NCI-H1436 treated with DMSO at 0.1 percent for 48 hours (cell line): Measurements from ENCODE around the gene MYADML2.
"Not testable (repeated sequence)": the region's sequence is repeated elsewhere in the genome, so short reads cannot be mapped to it uniquely, and the experiment has no call there.

ENCODE experiments used
- DNase-seq: peaks from one replicate; lab custom pipeline; 2025; lab: John Stamatoyannopoulos, UW

MYADML2 gene, protein sequence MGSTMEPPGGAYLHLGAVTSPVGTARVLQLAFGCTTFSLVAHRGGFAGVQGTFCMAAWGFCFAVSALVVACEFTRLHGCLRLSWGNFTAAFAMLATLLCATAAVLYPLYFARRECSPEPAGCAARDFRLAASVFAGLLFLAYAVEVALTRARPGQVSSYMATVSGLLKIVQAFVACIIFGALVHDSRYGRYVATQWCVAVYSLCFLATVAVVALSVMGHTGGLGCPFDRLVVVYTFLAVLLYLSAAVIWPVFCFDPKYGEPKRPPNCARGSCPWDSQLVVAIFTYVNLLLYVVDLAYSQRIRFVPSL

DNA sequence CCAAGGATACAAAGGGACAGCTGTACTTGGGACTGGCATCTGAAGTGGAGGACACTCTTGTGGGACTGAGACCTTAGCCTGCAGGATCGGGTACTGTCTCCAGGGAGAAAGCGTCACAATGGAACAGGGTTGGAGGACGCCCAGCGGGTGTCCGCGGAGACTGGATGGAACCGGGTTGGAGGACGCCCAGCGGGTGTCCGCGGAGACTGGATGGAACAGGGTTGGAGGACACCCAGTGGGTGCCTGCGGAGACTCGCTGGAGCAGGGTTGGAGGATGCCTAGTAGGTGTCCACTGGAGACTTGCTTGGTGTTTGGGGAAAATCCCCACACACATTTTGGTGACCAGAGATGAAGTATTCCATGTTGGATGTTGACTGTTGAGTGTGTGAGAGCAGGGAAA, at the start of gene MYADML2:
TSS of gene MYADML2 (minus strand) at position 45 of the 400 bp plus-strand sequence. CDS start 5,492 bp downstream, outside the sequence.
- DNase-seq = no peak

DNA sequence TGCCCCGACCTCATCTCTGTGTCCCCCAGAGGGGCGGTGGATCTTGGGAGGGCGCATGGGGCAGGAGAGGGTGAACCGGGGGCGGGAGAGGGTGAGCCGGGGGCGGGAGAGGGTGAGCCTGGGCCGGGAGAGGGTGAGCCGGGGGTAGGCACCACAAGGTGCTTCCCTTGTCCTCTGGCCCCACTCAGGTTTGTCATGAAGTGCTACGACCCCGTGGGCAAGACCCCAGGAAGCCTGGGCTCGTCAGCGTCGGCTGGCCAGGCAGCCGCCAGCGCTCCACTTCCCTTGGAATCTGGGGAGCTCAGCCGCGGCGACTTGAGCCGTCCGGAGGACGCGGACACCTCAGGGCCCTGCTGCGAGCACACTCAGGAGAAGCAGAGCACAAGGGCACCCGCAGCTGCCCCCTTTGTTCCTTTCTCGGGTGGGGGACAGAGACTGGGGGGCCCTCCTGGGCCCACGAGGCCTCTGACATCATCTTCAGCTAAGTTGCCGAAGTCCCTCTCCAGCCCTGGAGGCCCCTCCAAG, 49.3 kb upstream of the MYADML2 start:
- no peak for DNase-seq

DNA sequence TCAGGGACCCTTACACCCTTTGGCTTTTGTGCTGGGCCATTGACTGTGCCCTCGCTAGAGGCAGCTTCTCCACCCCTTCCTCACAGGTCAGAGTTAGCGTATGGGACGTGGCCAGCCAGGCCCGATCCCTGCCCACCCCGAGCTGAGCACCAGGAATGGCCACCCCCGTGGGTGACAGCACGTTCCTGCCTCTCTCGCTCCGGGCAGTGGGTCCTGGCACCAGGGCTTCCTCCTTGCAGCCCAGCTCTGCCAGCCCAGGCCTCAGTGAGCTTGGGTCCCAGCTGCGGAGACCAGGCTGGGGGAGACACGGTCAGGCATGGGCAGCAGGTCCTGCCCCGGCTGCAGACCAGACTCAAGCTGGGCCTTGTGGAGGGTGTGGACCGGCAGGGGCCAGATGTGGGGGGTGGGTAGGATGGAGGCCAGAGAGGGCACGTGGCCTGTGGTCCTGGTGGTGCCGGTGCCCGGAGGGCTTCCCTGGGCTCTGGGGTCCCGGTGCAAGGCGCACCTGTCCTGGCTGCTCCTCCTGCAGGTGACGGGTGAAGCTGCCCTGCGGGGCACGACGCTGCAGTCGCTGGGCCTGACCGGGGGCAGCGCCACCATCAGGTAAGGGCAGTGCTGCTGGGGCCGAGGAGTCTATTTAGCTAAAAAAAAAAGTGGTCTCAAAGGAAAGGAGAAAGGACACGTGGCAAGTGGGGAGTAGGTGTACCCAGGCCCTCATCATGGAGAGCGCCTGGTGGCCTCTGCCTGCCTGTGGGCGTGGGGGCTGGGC, 48.6 kb upstream of the MYADML2 start:
- no peak for DNase-seq

DNA sequence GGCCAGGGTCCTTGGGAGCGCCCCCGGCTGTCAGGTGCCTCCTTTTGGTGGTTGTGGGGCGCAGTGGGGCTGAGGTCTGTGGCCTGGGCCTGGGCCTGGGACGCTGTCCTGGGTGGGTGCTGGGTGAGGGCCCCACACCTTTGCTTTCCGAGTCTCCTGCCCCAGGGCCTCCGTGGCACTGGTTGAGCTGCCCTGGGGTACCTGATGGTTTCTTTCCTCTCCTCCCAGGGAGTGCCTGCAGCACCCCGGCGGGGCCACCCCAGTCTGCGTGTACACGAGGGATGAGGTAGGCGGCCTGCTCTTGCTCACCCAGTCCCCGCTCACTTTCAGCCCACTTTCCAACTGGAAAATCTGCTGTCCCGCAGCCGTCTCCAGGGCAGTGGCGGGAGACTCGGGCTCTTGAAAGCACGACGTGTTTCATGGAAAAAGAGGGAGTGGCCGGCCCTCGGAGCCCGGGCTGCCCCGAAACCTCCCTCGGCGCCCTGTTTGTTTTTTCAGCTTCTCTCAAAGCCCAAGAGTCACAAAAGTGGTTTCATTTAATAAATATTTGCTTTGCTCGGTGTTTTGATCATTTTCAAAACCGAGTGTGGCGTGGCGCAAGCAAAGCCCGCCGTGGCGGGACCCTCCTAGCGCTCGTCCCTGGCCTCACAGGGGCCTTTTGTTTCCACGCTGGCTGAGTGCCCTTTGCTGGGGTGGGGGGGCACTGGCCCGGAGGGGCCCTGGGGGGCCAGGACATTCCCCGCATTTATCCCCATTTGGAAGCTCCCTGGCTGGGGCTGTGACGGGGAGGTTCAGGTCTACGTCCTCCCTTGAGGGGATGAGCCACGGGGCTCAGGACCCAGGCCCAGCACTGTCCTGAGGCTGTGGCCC, 47.8 kb upstream of the MYADML2 start:
- DNase-seq = no peak

DNA sequence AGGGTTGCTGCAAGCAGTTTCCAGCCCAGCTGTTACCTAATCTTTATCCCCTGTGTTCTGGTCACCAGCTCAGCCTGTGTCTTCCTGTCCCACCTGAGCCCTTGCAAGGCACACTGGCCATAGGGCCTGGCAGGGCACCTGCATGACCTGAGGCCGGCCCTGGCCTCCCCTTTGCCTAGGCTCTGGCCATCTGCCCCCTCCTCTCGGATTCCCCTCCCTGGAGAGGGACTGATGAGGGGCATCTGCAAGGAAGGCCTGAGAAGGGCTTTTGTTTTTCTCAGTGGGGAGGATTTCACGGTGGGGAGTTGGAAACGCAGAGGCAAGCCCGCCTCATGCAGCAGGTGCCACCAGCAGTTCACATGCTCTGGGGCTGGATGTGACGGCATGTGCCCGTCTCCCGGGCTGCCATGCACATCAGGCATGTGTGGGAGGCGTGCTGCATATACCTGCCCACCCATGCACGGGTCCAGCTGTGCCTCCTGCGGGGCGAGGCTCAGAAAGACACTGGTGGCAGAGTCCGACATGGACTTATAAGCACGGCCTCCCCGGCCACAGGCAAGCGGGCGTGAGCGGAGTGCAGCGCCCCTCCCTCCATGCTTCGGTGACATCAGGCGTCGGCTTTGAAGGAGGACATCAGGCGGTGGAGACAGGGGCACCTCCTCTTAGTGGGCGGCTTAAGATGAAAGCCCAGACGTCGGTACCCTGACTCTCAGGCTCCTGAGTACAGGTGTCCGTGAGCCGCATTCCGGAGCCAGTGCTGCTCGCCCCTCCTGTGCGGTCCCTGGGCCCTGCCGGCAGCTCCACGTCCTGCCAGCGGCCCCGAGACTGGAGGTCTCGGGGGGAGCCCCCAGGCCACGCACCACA, 46.9 kb upstream of the MYADML2 start:
- no peak for DNase-seq

DNA sequence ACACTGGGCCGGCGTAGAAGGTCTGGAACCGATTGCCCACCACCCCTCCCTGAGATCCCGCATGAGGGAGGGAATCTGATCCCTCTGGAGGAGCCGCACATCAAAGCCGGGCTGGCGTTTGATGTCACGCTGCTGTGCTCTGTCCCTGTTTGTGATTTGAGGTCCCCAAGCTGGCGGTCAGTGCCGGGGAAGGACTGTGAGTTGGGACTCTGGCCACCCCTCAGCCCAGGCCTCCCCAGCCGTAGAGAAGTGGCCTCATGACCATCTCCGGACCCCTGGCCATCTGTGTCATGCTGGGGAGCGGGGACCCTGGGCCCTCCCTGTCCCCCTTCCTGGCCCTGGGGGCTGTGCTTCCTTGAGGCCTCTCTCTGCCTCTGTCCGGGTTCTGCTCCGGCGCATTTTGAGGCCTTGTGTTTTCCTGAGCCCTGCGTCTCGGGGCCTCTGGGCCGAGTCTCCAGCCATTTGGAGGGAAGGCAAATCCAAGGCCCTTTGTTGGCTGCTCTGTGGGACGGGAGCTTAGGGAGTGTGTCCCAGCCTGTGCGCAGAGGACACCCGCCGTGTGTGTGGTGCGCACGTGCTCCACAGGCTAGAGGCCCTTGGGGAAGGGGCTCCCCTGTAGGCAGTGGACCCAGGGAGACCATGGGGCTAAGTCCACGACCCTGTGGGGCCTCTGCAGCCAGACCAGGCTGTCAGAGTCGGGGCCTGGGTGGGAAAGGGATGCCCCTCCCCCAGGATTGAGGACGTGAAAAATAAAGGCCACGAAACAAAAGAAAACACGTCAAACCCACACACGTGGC, 45.5 kb upstream of the MYADML2 start:
- DNase-seq = no peak

DNA sequence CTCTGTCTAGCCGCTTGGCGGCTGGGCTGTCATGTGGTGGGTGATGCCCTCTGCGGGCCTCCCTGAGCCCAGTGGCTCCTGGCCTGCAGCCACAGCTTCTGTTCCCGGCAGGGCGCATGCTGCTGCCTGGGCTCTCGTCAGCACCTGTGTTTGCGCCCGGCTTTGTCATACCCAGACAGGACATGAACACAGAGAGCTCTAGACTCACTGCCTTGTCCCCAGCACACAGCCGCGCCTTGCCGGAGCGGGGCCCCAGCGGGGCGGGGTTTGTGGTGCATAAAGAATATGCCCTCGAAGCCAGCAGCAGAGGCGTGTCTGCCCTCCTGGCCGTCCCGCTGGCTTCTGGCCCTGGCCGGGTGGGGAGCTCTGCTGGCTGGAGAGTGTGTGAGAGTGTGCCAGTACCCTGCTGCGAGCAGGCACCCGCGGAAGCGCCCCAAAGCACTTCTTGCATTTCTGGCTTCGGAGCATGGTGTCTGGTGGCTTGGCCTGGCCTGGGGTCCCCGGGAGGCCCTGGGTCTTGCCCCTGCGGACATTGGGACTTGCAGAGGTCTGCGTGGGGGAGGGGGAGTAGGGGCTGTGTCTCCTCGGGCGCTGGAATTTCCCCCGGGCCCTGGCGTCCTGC, 44.8 kb upstream of the MYADML2 start:
- DNase-seq = no peak

DNA sequence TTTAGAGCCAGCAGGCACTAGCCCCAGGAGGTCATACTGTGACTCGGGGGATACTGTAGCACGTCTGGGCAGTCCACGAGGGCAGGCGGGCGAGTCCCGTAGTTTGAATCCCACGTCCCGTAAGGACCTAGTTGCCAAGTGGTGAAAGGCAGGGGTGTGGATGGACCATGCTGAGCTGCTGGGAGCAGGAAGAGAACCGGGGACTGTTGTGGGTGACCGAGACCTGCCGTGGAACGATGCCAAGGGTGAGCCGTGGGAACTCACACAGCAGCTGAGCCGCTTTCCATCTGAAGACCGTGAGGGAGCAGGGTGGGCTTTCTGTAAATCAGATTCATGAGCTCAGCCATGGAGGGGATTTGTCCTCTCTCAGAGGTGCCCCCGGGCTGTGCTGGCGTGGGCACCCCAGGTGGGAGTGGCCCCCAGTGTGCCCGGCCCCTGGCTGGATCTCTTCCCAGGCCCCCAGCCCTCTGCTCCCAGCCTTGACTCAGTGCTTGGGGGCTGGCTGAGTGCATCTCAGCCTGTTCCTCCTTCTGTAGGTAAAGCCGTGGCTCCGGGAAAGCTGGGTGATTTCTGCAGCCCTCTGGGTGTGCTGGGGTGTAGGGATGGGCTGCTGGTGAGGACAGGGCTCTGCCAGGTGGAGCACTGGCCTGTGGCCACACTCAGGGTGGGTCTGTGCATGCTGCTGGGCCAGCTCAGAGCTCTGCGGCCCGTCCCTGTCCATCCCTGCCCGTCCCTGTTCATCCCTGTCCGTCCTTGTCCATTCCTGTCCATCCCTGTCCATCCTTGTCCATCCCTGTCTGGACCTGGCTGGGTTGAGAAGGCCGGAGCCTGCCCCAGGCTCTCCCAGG, 44.0 kb upstream of the MYADML2 start:
- no peak for DNase-seq

DNA sequence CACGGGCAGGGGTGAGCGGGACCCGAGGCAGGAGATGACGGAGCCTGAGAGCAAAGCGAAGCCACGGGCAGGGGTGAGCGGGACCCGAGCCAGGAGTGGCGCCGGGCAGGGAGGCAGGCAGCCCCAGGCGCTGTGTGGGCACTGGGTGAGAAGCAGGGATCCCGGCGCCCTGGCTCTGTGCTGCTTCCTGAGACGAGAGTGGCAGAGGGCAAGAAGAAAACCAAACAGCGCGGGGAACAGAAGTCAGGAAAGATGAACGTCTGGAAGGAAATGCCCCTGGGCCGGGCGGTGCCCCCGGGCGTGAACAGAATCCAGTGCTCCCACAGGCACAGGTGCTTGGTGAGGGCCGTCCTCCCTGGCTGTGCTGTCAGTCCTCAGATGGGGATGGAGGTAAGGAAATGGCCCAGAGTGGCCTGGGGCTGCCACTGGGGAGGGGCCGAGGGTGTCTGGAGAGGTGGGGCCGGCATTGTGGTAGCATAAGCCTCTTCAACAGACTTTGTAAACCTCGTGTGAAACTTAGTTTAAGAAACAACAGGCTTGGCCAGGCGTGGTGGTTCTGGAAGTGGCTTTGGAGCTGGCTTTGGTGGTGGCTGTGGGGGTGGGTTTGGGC, 40.2 kb upstream of the MYADML2 start:
- DNase-seq = no peak

DNA sequence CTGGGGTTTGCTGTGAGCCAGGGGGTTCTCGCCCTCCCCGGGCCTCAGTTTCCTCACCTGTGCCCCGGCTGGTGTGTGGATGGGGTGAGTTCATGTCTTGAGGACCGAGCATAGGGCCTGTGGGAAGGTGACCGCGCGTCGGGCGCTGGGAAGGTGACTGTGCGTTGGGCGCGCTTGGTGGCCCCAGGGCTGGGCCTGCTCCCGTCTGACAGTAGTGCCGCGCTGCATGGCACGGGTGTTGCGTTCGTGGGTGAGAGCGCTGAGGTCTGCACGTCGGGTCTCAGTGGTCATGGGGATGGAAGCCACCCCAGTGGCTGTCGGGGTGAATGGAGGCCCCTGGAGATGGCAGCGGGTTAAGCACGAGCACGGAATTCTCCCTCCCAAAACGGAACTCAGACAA, 39.6 kb upstream of the MYADML2 start:
- DNase-seq = no peak

DNA sequence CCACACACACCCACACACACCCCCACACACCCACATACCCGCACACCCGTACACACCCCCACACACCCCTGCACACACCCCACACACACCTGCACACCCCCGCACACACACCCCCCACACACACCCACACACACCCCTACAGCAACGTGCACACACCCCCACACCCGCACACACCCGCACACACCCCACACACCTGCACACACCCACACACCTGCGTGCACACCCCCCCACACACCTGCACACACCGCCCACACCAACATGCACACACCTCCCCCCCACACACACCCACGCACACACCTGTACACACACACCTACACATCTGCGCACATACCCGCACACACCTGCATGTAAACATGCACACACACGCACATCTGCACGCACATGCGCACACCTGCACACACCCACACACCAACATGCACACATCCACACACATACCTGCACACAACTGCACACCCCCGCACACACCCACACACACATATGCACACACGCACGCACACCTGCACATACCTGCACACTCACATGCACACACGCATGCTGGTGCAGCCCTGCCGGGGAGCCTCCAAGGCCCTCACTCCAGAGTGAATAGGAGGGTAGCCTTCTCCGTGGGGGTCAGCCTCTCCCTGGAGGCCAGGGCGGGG, 37.9 kb upstream of the MYADML2 start:
- DNase-seq = no peak

DNA sequence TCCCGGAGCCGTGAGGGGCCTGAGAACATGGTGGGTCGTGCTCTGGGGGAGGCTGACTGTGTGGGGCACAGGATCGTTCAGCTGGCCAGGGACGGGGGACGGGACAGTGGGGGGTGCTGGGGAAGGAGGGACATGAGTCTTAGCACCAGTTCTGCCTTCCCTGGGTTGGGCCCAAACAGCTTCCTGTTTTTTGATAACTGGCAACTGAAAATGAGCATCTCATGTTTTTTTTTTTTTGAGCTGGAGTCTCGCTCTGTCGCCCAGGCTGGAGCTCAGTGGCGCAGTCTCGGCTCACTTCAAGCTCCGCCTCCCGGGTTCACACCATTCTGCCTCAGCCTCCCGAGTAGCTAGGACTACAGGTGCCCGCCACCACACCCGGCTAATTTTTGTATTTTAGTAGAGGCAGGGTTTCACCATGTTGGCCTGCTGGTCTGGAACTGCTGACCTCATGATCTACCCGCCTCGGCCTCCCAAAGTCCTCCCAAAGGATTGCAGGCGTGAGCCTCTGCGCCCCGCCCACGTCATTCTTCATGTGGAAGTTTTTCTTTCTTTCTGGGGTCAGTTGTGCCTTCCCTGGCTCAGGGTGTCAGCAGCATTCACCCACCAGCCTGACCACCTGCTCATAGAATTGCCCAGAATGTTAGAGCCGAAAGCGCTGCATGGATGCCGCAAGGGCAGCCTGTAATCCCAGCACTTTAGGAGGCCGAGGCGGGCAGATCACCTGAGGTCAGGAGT, 36.8 kb upstream of the MYADML2 start:
- DNase-seq = no peak

DNA sequence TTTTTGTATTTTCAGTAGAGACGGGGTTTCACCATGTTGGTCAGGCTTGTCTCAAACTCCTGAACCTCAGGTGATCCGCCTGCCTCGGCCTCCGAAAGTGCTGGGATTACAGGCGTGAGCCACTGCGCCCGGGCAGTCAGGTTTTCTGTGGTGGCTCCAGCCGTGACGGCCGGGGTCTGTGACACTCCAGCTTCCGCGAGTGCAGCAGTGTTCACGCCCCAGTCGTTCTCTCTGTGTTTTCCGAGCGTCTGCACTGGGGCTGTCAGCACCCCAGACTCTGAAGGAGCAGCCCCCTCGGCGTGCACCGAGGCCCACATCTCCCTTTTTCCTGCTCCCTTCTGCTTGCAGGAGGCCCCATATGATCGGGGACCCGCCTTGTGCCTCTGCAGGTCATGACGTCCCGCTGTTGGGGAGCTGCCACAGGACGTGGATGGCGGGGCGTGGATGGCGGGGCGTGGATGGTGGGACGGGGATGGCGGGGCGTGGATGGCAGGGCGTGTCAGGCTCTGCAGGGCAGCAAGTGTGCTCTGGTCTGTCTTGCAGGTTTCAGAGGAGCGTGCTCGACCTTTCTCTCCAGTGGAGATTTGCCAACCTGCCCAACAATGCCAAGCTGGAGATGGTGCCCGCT, 36.1 kb upstream of the MYADML2 start:
- DNase-seq = no peak

DNA sequence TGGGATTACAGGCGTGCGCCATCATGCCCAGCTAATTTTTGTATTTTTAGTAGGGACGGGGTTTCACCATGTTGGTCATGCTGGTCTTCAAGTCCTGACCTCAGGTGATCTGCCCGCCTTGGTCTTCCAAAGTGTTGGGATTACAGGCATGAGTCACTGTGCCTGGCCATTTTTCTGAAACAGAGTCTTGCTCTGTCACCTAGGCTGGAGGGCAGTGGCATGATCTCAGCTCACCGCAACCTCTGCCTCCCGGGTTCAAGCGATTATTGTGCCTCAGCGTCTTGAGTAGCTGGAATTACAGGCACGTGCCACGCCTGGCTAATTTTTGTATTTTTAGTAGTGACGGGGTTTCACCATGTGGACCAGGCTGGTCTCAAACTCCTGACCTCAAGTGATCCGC, 34.5 kb upstream of the MYADML2 start:
- DNase-seq = not testable (repeated sequence)

DNA sequence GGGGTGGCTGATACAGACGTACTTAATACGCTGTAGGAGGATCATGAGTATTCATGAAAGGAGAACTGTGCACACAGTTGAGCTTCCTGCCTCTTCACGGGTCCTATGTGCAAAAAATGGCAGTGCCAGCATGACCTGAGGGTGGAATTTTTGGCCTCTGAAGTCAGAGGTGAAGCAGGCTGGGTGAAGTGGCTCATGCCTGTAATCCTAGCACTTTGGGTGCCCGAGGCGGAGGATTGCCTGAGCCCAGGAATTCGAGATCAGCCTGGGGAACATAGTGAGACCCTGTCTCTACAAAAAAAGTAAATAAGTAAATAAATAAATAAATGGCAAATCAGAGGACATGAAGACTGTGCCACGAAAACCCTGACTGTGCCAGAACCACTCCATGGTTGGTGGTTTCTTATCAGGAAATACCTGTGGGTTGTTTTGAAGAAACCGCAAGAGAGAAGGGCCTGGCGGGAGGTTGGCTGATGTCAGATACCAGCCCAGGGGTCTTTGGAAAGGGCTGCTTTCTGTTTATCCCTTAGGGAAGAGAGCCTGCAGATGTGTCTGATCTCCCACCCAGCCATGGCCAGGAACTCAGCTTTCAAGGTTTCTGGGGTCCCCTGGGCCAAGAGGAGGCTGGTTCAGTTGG, 33.8 kb upstream of the MYADML2 start:
- no peak for DNase-seq

DNA sequence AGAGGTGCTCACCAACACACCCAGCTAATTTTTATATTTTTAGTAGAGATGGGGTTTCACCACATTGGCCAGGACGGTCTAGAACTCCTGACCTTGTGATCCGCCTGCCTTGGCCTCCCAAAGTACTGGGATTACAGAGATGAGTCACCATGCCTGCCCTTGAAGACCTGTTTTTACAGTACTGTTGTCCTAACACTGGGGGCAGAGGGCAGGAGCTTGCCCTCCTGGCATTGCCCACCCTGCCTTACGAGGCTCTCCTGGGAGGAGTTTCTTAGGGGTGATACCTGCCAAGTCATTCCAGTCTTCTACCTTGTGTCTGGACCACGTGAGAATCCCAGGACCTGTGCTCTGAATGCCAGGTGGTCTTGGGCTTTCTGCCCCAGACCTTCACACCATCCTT, 33.1 kb upstream of the MYADML2 start:
- DNase-seq = no peak
